WI38 (cell line): ENCODE results near the gene MAP3K1.

ENCODE experiments used
- H3K4me3 ChIP-seq: 2 replicates; pipeline ENCODE4 v1.5.1; 2011; ENCODE audit warnings: low read depth, mild to moderate bottlenecking, control low read depth, low read length
- TF ChIP-seq, protein P1 (sequence below): IDR thresholded peaks from 2 replicates; pipeline ENCODE4 v1.5.1; 2012; ENCODE audit warnings: low read depth, mild to moderate bottlenecking, control low read depth, low read length

Gene MAP3K1

DNA sequence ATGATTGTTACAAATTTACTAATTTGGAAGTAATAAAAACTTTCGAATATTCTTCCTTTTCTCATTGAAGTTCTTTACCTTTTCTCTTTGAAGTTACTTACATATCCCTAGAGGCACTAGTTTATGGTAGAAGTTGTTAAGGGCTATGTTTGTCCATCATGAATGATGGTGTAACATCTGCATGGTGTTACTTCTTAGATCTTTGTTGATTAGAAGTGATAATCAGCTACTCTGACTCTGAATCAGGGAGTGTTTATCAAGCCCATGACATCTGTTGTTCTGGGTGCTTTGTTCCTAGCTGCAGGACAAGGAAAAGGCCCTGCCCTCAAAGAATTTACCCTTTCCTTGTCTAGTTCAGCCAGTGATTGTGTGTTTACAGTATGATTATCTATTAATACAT, 32.9 kb downstream of the MAP3K1 start:
- TF ChIP-seq, protein P1, sequence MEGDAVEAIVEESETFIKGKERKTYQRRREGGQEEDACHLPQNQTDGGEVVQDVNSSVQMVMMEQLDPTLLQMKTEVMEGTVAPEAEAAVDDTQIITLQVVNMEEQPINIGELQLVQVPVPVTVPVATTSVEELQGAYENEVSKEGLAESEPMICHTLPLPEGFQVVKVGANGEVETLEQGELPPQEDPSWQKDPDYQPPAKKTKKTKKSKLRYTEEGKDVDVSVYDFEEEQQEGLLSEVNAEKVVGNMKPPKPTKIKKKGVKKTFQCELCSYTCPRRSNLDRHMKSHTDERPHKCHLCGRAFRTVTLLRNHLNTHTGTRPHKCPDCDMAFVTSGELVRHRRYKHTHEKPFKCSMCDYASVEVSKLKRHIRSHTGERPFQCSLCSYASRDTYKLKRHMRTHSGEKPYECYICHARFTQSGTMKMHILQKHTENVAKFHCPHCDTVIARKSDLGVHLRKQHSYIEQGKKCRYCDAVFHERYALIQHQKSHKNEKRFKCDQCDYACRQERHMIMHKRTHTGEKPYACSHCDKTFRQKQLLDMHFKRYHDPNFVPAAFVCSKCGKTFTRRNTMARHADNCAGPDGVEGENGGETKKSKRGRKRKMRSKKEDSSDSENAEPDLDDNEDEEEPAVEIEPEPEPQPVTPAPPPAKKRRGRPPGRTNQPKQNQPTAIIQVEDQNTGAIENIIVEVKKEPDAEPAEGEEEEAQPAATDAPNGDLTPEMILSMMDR: no peak
- no peak overlapping the region for H3K4me3 ChIP-seq

DNA sequence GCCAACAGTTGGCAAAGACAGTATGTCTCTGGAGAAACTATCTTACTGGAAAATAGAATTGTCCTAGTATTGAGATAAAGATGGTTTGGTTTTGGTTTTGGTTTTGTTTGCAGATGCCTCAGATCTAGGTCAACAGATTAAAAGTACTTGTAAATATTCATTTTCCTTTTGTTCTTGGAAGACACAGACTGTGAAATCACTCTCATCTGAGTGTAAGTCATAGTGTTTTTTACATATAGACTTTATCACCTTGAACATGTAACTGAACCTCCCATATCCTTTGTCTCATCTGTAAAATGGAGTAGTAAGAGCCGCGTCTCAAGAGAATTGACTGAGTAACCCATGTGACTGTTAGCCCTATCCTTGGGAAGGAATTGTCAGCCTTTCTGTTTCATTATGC, 34.3 kb downstream of the MAP3K1 start:
- TF ChIP-seq, protein P1: no peak
- no peak overlapping the region for H3K4me3 ChIP-seq

DNA sequence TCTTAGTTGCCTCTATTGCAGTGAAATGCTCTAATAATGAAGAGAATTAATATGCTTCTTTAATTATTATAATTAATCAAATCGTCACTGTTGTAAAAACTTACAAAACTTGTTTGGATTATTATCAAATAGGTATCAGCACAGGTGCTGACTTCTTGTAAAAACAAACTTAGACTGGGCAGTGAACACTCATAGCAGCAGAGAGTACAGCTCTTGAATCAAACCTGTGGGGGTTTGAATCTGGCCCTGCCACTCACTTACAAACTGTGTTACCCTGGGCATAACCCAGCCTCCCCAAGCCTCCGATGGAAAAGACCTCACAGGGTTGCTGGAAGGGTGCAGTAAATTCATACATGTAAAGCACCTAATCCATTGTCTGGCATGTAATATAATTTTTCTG, 35.1 kb downstream of the MAP3K1 start:
- TF ChIP-seq, protein P1: no peak

DNA sequence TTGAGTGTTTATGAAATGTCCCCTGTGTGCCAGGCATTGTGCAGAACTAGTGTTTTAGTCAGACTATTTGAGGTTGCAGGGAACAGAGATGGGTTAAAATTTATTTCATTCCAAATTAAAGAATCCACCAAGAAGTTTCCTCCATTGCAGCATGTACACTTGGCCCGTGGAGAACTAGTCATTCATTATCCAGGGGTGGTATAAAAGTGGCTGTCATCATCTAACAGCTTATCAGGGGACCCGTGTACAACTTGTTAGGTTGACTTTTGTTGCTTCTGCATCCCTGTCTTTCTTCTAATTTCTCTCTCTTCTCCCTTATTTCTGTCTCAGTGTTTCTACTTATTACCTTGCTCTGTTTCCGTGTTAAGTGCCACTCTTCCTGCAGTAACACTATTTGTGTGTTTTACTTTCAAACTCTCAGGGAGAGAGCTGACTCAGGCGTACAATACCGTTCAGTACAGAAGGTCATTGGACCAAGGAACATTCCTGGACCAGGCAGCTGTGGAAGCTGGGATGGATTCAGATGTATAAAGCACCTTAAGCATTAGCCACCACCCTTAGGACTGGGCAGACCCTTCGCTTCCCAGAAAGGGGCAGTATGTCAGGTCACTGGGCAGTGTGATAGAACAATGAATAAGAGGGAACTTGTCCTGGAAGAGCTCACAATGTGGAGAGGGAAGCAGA, 36.1 kb downstream of the MAP3K1 start:
- no peak overlapping the region for H3K4me3 ChIP-seq
- TF ChIP-seq, protein P1: no peak

More for the DNA sequence above, 35.1 kb downstream of the MAP3K1 start:
- no peak overlapping the region for H3K4me3 ChIP-seq

DNA sequence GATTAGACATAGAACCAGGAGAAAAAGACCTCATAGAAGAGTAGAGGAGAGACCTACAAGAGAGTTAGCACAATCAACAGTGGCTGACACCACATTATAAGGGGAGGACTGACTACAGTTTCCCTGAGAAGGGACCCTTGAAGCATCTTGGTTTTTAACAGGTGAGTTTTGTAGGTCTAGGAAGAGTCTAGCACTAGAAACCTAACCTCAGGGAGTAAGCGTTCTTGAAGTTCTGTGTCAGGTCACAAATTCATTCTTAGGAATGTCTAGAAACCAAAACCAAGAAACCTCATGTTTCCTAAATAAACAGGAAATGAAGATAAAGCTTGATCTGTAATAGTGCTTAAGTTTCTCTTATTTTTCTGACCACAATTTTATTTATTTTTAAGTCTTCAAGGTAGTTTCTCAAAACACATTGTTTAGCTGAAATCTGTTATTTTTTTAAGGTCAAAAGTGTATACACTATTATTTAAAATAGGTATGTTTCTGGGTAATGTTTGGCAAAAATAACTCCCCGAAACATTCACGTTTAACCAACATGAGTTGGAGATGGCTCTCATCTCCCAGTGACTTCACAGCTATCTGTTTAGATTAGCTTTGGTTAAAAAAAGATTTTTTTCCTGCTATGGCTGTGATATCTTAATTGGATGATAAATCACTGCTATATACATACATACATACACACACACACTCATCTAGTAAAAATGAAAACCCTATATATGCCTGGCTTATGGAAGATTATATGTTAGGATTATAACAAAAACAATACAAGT, 37.1 kb downstream of the MAP3K1 start:
- TF ChIP-seq, protein P1: no peak
- peak overlapping the region; percentile 7; the same call in 1 of the 2 replicates for H3K4me3 ChIP-seq

DNA sequence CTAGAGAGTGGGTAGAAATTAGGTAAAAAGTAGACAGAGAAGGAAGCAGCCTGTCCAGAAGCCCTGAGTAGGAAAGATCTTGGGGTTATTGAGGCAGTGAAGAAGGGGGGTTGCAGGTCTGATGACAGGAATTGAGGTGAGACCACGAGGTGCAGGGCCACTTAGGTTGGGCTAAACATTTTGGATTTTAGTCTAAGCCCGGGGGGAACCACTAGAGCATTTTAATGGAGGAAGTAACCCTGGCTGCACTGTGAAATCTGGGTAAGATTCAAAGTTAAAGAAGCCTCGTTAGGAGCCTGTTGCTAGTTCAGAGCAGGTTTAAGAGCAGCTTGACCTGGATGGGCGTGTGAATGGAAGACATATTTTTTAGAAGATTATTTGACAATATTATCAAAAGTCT, 38.3 kb downstream of the MAP3K1 start:
- no peak overlapping the region for H3K4me3 ChIP-seq
- TF ChIP-seq, protein P1: no peak

DNA sequence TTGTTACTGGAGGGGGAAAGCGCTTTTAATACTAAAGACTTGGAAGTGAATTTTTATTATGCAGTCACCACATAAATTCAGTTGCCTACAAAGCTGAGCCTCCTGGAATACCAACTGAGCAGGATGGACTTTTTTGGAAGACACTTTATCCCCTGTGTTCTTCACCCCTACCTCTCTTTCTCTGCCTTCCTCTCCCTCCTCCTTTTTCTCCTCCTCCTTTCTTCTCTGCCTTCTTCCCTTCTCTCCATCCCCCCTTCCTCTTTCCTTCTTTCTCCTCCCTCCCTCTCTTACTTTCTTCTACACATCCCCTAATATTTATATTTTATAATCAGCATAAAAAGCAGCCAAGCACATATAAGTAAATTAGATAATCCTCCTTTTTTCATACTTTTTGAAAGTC, 39.6 kb downstream of the MAP3K1 start:
- H3K4me3 ChIP-seq: no peak overlapping the region
- TF ChIP-seq, protein P1: no peak
